DND-41 (cell line): Measurements from ENCODE around the gene C11orf52.

Source experiments
- ATAC-seq: fragments of 200-7000 bp; cut with Tn5 transposase; 3 replicates; pipeline ENCODE4 v1.9.1; 2021; ENCODE audit warnings: low read depth; ENCODE audit not compliant: insufficient read depth
- DNase-seq: peaks from one replicate; pipeline ENCODE4 v3.0.0-alpha.2; 2020
- H2AFZ ChIP-seq: 2 replicates; pipeline ENCODE4 v1.6.0; 2012; ENCODE audit warnings: low read depth, low read length
- H3K27ac ChIP-seq: 2 replicates; pipeline ENCODE4 v1.5.1; 2012; ENCODE audit warnings: low read length, inconsistent platforms
- H3K27me3 ChIP-seq: fragments of 200-600 bp; sonication (generic); 2 replicates; pipeline ENCODE4 v1.6.0; 2012; ENCODE audit warnings: low read length, mild to moderate bottlenecking, inconsistent platforms; ENCODE audit not compliant: insufficient read depth, poor library complexity
- H3K36me3 ChIP-seq: 2 replicates; pipeline ENCODE4 v1.5.1; 2012; ENCODE audit warnings: low read length, inconsistent platforms; ENCODE audit not compliant: insufficient read depth
- H3K4me1 ChIP-seq: 2 replicates; pipeline ENCODE4 v1.5.1; 2012; ENCODE audit warnings: mild to moderate bottlenecking, low read length; ENCODE audit not compliant: insufficient read depth
- H3K4me2 ChIP-seq: 2 replicates; pipeline ENCODE4 v1.6.0; 2012; ENCODE audit warnings: mild to moderate bottlenecking, moderate library complexity, low read length, inconsistent platforms; ENCODE audit not compliant: insufficient read depth
- H3K4me3 ChIP-seq, 2 experiments: fragments of 200-600 bp in 1 of 2; shearing (Covaris generic) in 1 of 2; 2 replicates each; pipeline ENCODE4 v1.5.1; 2012 to 2016; ENCODE audit warnings: inconsistent platforms in 2 of 2, low read length in 2 of 2, mild to moderate bottlenecking in 2 of 2, low read depth in 1 of 2, moderate library complexity in 1 of 2
- H3K79me2 ChIP-seq: 2 replicates; pipeline ENCODE4 v1.6.0; 2012; ENCODE audit warnings: low read length, inconsistent platforms; ENCODE audit not compliant: insufficient read depth
- H3K9ac ChIP-seq: 2 replicates; pipeline ENCODE4 v1.6.0; 2012; ENCODE audit warnings: low read depth, mild to moderate bottlenecking, inconsistent platforms, low read length, moderate library complexity
- H3K9me3 ChIP-seq: 2 replicates; pipeline ENCODE4 v1.5.1; 2012; ENCODE audit warnings: low read length, moderate library complexity, mild to moderate bottlenecking, inconsistent platforms; ENCODE audit not compliant: insufficient read depth, severe bottlenecking
- H4K20me1 ChIP-seq: 2 replicates; pipeline ENCODE4 v1.6.0; 2012; ENCODE audit warnings: low read length; ENCODE audit not compliant: insufficient read depth
- CTCF ChIP-seq: IDR thresholded peaks from 2 replicates; pipeline ENCODE4 v1.5.1; 2012; ENCODE audit warnings: borderline replicate concordance, low read length, moderate library complexity, mild to moderate bottlenecking; ENCODE audit not compliant: poor library complexity, severe bottlenecking; ENCODE audit errors: extremely low read depth
- EZH2 ChIP-seq: IDR thresholded peaks from 3 replicates; pipeline ENCODE4 v1.6.1; 2012; ENCODE audit warnings: borderline replicate concordance, low read depth, mild to moderate bottlenecking, moderate library complexity, low read length, inconsistent platforms; ENCODE audit not compliant: severe bottlenecking

The C11orf52 gene

GRCh38 chr11:111963931-111964340 lies 45.2 kb downstream of the C11orf52 start:
- Histone ChIP-seq H3K4me3 (no peak overlapping the region), H3K9me3 (no peaks in the 10 kb centered on the region), H3K36me3 (no peaks in the 10 kb centered on the region), H4K20me1 (no peaks in the 10 kb centered on the region), H3K9ac (no peak overlapping the region), H3K4me2 (no peak overlapping the region), H3K27ac (no peak overlapping the region), H3K4me1 (no peaks in the 10 kb centered on the region), H3K27me3 (no peaks in the 10 kb centered on the region), H3K79me2 (no peaks in the 10 kb centered on the region), H2AFZ (no peak overlapping the region)
- DNase-seq (no peak), ATAC-seq (no peak)
- TF ChIP-seq EZH2 (no peak), CTCF (no peak)

- Histone ChIP-seq H3K4me2 (no peak overlapping the region), H3K4me1 (no peaks in the 10 kb centered on the region), H4K20me1 (no peaks in the 10 kb centered on the region), H3K4me3 (no peak overlapping the region), H3K9ac (no peak overlapping the region), H3K9me3 (no peaks in the 10 kb centered on the region), H2AFZ (no peak overlapping the region), H3K27me3 (no peaks in the 10 kb centered on the region), H3K79me2 (no peaks in the 10 kb centered on the region), H3K36me3 (no peaks in the 10 kb centered on the region), H3K27ac (no peak overlapping the region)
- DNase-seq (no peak), ATAC-seq (no peak)
- TF ChIP-seq EZH2 (no peak), CTCF (no peak)
These were observed 48.0 kb downstream of the C11orf52 start for GRCh38 chr11:111966678-111967077.

GRCh38 chr11:111967649-111968048 lies 48.9 kb downstream of the C11orf52 start:
- ATAC-seq (no peak), DNase-seq (no peak)
- no peak overlapping the region for H3K4me2 ChIP-seq
- no peaks in the 10 kb centered on the region for H3K9me3 ChIP-seq
- no peaks in the 10 kb centered on the region for H3K4me1 ChIP-seq
- H3K9ac ChIP-seq: no peak overlapping the region
- no peaks in the 10 kb centered on the region for H4K20me1 ChIP-seq
- no peaks in the 10 kb centered on the region for H3K79me2 ChIP-seq
- TF ChIP-seq CTCF (no peak), EZH2 (no peak)
- H2AFZ ChIP-seq: no peak overlapping the region
- H3K27ac ChIP-seq: no peak overlapping the region
- H3K4me3 ChIP-seq: no peak overlapping the region
- H3K36me3 ChIP-seq: no peaks in the 10 kb centered on the region
- no peaks in the 10 kb centered on the region for H3K27me3 ChIP-seq

- H4K20me1 ChIP-seq: no peaks in the 10 kb centered on the region
- no peaks in the 10 kb centered on the region for H3K36me3 ChIP-seq
- H2AFZ ChIP-seq: no peak overlapping the region
- ATAC-seq (no peak), DNase-seq (no peak)
- no peaks in the 10 kb centered on the region for H3K4me1 ChIP-seq
- H3K4me2 ChIP-seq: no peak overlapping the region
- H3K27me3 ChIP-seq: no peaks in the 10 kb centered on the region
- no peak overlapping the region for H3K4me3 ChIP-seq
- no peaks in the 10 kb centered on the region for H3K79me2 ChIP-seq
- no peaks in the 10 kb centered on the region for H3K9me3 ChIP-seq
- H3K27ac ChIP-seq: no peak overlapping the region
- no peak overlapping the region for H3K9ac ChIP-seq
- TF ChIP-seq CTCF (no peak), EZH2 (no peak)
These were observed 50.6 kb downstream of the C11orf52 start for GRCh38 chr11:111969344-111969743.
